Testis (tissue), 5 donors: ENCODE data around the gene B3GALNT1. TPM values are rescaled to one million over a fixed set of nuclear protein-coding genes. Genes with fewer than 3 reads are reported as not detected.

Source experiments
- DNase-seq: peaks from one replicate; pipeline ENCODE4 v3.0.0-alpha.2; 2019
- H3K27ac ChIP-seq, 2 donors: fragments of 200-600 bp; sonication (generic); one replicate each; pipeline ENCODE4 v1.5.1; 2019
- H3K27me3 ChIP-seq: fragments of 200-600 bp; sonication (generic); one replicate; pipeline ENCODE4 v1.5.1; 2019
- H3K36me3 ChIP-seq: fragments of 200-600 bp; sonication (generic); one replicate; pipeline ENCODE4 v1.5.1; 2017; ENCODE audit warnings: low read depth; ENCODE audit errors: missing control alignments
- H3K4me1 ChIP-seq: fragments of 200-600 bp; sonication (generic); one replicate; pipeline ENCODE4 v1.5.1; 2019
- H3K4me3 ChIP-seq, 2 donors: fragments of 200-600 bp; sonication (generic); one replicate each; pipeline ENCODE4 v1.5.1; 2017 to 2019
- H3K9me3 ChIP-seq: fragments of 200-600 bp; sonication (generic); one replicate; pipeline ENCODE4 v1.5.1; 2017
- CTCF ChIP-seq, 3 experiments: fragments of 450-650 bp in 2 of 3; fragments of 200-600 bp in 1 of 3; sonication (generic) in 1 of 3; IDR thresholded peaks; one replicate each; pipeline ENCODE4 v1.5.1; 2016 to 2019; ENCODE audit warnings: antibody characterized with exemption in 3 of 3, mild to moderate bottlenecking in 2 of 3, moderate library complexity in 1 of 3
- POLR2A ChIP-seq: fragments of 450-650 bp; IDR thresholded peaks from one replicate; pipeline ENCODE4 v1.6.1; 2017; ENCODE audit warnings: antibody characterized with exemption, mild to moderate bottlenecking, moderate library complexity
- WGBS, 2 donors: methylation state at CpG; one replicate each; pipeline ENCODE4 v1.1.5; 2018; 5-methylcytosine and 5-hydroxymethylcytosine counted together
- intact Hi-C: fragments of 100-400 bp; cut with DNase I; formaldehyde crosslinking; loops from one replicate; pipeline ENCODE4 v1.15.1; 2023; ENCODE audit warnings: low total_unique reads
- long read RNA-seq, 2 donors: transcript quantifications; one replicate each; lab custom pipeline, GENCODE V29; 2026
- polyA plus RNA-seq: library from polyadenylated mRNA; stranded (reverse); fragments of 350-450 nt; fragmentation: Illumina TruSeq; extraction: RNeasy Lipid Tissue Mini Kit (QIAGEN cat#74804); gene quantifications from one replicate; pipeline ENCODE4 v1.2.3, GENCODE V29; 2014; ENCODE audit warnings: low read depth, low replicate concordance; ENCODE audit not compliant: insufficient read depth
- total RNA-seq, 2 donors: library from RNA; depleted of rRNA; stranded (reverse); fragments of >200 nt; gene quantifications; one replicate each; pipeline ENCODE4 v1.2.3, GENCODE V29; 2016

Gene B3GALNT1
- total RNA-seq: 10 to 100 TPM; 20.2 to 22.0 TPM
- polyA plus RNA-seq: 17.0 TPM
- long read RNA-seq, donor 1, transcript B3GALNT1-201 (5 exons, 3,313 nt): major isoform, 6 of 17 reads
- long read RNA-seq, donor 1, partial matches to known transcripts: 0 of 17 reads
- long read RNA-seq, donor 1, other reads (novel, unspliced or antisense): 0 of 17 reads
- long read RNA-seq, donor 2, transcript B3GALNT1-201 (5 exons, 3,313 nt): major isoform, 6 of 11 reads
- long read RNA-seq, donor 2, partial matches to known transcripts: 0 of 11 reads
- long read RNA-seq, donor 2, other reads (novel, unspliced or antisense): 0 of 11 reads

- peaks cover 5% of the 10 kb centered on the region for H3K4me1 ChIP-seq
- no peaks in the 10 kb centered on the region for H3K36me3 ChIP-seq
- 0 to 1% methylated on average over 28 to 76 of the region's 97 CpGs for WGBS, 2 donors
- H3K4me3 ChIP-seq: peak within 1 kb of the TSS; percentile 75 to 99
- intact Hi-C loops: no loop called here
- H3K27ac ChIP-seq: peak within 1 kb of the TSS; percentile 86 to 92
- peak; percentile 72 for DNase-seq
- H3K9me3 ChIP-seq: no peaks in the 10 kb centered on the region
- no peaks in the 10 kb centered on the region for H3K27me3 ChIP-seq
- no peak for TF ChIP-seq POLR2A
- TF ChIP-seq CTCF (IDR thresholded peaks at IDR 0.05): peak in 1 of 3 experiments; percentile 0
Measured at GRCh38 chr3:161104561-161105551, at the start of gene B3GALNT1. Gene B3GALNT1, minus strand, starts transcription at chr3:161105349. Its CDS starts 18,595 bp downstream, at chr3:161086754.

GRCh38 chr3:161153480-161153879 is 48.3 kb upstream of the B3GALNT1 start:
- intact Hi-C loops: no loop called here
- no peaks in the 10 kb centered on the region for H3K9me3 ChIP-seq
- no peak overlapping the region for H3K4me3 ChIP-seq
- H3K27ac ChIP-seq: no peak overlapping the region
- TF ChIP-seq CTCF (IDR thresholded peaks at IDR 0.05): no peak
- TF ChIP-seq POLR2A: no peak
- no peaks in the 10 kb centered on the region for H3K4me1 ChIP-seq
- WGBS, 2 donors: 52 to 72% methylated on average over 3 of the region's 3 CpGs
- no peak for DNase-seq
- no peaks in the 10 kb centered on the region for H3K36me3 ChIP-seq
- H3K27me3 ChIP-seq: no peaks in the 10 kb centered on the region

- no peaks in the 10 kb centered on the region for H3K27me3 ChIP-seq
- DNase-seq: no peak
- no peaks in the 10 kb centered on the region for H3K36me3 ChIP-seq
- TF ChIP-seq POLR2A: no peak
- no peak for TF ChIP-seq CTCF (IDR thresholded peaks at IDR 0.05)
- intact Hi-C loops: no loop called here
- no peak overlapping the region for H3K27ac ChIP-seq
- H3K4me3 ChIP-seq: no peak overlapping the region
- H3K9me3 ChIP-seq: no peaks in the 10 kb centered on the region
- H3K4me1 ChIP-seq: no peaks in the 10 kb centered on the region
Measured at GRCh38 chr3:161150001-161150525, 44.9 kb upstream of the B3GALNT1 start.

- no peaks in the 10 kb centered on the region for H3K9me3 ChIP-seq
- WGBS, 2 donors: 50 to 52% methylated on average over 1 of the region's 1 CpG
- DNase-seq: no peak
- no peak overlapping the region for H3K4me3 ChIP-seq
- intact Hi-C loops: no loop called here
- no peaks in the 10 kb centered on the region for H3K27me3 ChIP-seq
- no peak overlapping the region for H3K27ac ChIP-seq
- no peak for TF ChIP-seq CTCF (IDR thresholded peaks at IDR 0.05)
- no peak for TF ChIP-seq POLR2A
- no peaks in the 10 kb centered on the region for H3K36me3 ChIP-seq
- no peaks in the 10 kb centered on the region for H3K4me1 ChIP-seq
Measured at GRCh38 chr3:161149529-161149928, 44.4 kb upstream of the B3GALNT1 start.
